Liver (tissue), 9 donors: ENCODE data around the gene VPS35. TPM values are rescaled to one million over a fixed set of nuclear protein-coding genes. Genes with fewer than 3 reads are reported as not detected.

Experiments
- DNase-seq: peaks from one replicate; pipeline ENCODE4 v3.0.0-alpha.2; 2017; ENCODE audit warnings: low spot score
- H3K27ac ChIP-seq, 2 donors: one replicate each; pipeline ENCODE4 v1.7.0; 2013; ENCODE audit warnings: inconsistent platforms in 2 of 2, low read length in 2 of 2, control low read depth in 1 of 2, low read depth in 1 of 2, mild to moderate bottlenecking in 1 of 2
- H3K27me3 ChIP-seq, 4 donors: one replicate each; pipeline versions ENCODE4 v1.6.1 to v1.7.0; 2013; ENCODE audit warnings: low read length in 3 of 4, inconsistent platforms in 1 of 4, mild to moderate bottlenecking in 1 of 4, moderate library complexity in 1 of 4; ENCODE audit not compliant: control insufficient read depth in 4 of 4, insufficient read depth in 4 of 4
- H3K36me3 ChIP-seq, 4 donors: one replicate each; pipeline versions ENCODE4 v1.6.1 to v1.7.0; 2013; ENCODE audit warnings: low read length in 3 of 4, mild to moderate bottlenecking in 3 of 4, low read depth in 1 of 4, moderate library complexity in 1 of 4; ENCODE audit not compliant: control insufficient read depth in 4 of 4, insufficient read depth in 3 of 4
- H3K4me1 ChIP-seq, 4 donors: one replicate each; pipeline versions ENCODE4 v1.6.1 to v1.7.0; 2013; ENCODE audit warnings: low read length in 3 of 4, mild to moderate bottlenecking in 3 of 4, moderate library complexity in 1 of 4; ENCODE audit not compliant: control insufficient read depth in 4 of 4, insufficient read depth in 4 of 4
- H3K4me3 ChIP-seq, 3 donors: one replicate each; pipeline versions ENCODE4 v1.6.1 to v1.7.0; 2013; ENCODE audit warnings: low read length in 3 of 3, control low read depth in 1 of 3, low read depth in 1 of 3, mild to moderate bottlenecking in 1 of 3
- H3K9ac ChIP-seq, 2 donors: one replicate each; pipeline ENCODE4 v1.7.0; 2013; ENCODE audit warnings: low read length in 2 of 2, mild to moderate bottlenecking in 2 of 2, moderate library complexity in 2 of 2, control low read depth in 1 of 2, low read depth in 1 of 2
- H3K9me3 ChIP-seq, 4 donors: one replicate each; pipeline versions ENCODE4 v1.6.1 to v1.7.0; 2013; ENCODE audit warnings: low read length in 3 of 4; ENCODE audit not compliant: control insufficient read depth in 4 of 4
- CTCF ChIP-seq: fragments of 150-350 bp; IDR thresholded peaks from 2 replicates; pipeline ENCODE4 v1.5.1; 2017; ENCODE audit warnings: improper control_type of control experiment, low read depth, low read length; ENCODE audit not compliant: missing input control
- EGR1 ChIP-seq, 2 donors: IDR thresholded peaks; 2 replicates each; pipeline ENCODE4 v1.6.1; 2016 to 2018; ENCODE audit warnings: antibody characterized with exemption in 2 of 2, low read depth in 2 of 2
- FOXA1 ChIP-seq: IDR thresholded peaks from 2 replicates; pipeline ENCODE4 v1.6.1; 2016; ENCODE audit warnings: antibody characterized with exemption
- FOXA2 ChIP-seq: IDR thresholded peaks from 2 replicates; pipeline ENCODE4 v1.6.1; 2016; ENCODE audit warnings: antibody characterized with exemption
- GABPA ChIP-seq, 2 donors: IDR thresholded peaks in 1 of 2; conservative IDR thresholded peaks in 1 of 2; 2 replicates each; pipeline ENCODE4 v1.6.1; 2016; ENCODE audit warnings: antibody characterized with exemption in 2 of 2, mild to moderate bottlenecking in 1 of 2, moderate library complexity in 1 of 2
- HNF4A ChIP-seq, 2 donors: conservative IDR thresholded peaks; 2 replicates each; pipeline ENCODE4 v1.6.1; 2016; ENCODE audit warnings: antibody characterized with exemption in 2 of 2, mild to moderate bottlenecking in 2 of 2
- HNF4G ChIP-seq: IDR thresholded peaks from 2 replicates; pipeline ENCODE4 v1.6.1; 2016; ENCODE audit warnings: antibody characterized with exemption
- JUND ChIP-seq, 2 donors: IDR thresholded peaks; 2 replicates each; pipeline ENCODE4 v1.6.1; 2016; ENCODE audit warnings: antibody characterized with exemption in 2 of 2
- NR2F2 ChIP-seq: IDR thresholded peaks from 2 replicates; pipeline ENCODE4 v1.6.1; 2016; ENCODE audit warnings: antibody characterized with exemption
- RAD21 ChIP-seq, 2 donors: IDR thresholded peaks; 2 replicates each; pipeline ENCODE4 v1.6.1; 2016; ENCODE audit warnings: antibody characterized with exemption in 2 of 2, mild to moderate bottlenecking in 2 of 2
- RXRA ChIP-seq, 2 donors: IDR thresholded peaks; 2 replicates each; pipeline ENCODE4 v1.6.1; 2017 to 2018; ENCODE audit warnings: antibody characterized with exemption in 2 of 2, mild to moderate bottlenecking in 1 of 2
- SP1 ChIP-seq: IDR thresholded peaks from 2 replicates; pipeline ENCODE4 v1.6.1; 2018; ENCODE audit warnings: antibody characterized with exemption, mild to moderate bottlenecking
- TAF1 ChIP-seq: conservative IDR thresholded peaks from 2 replicates; pipeline ENCODE4 v1.6.1; 2016; ENCODE audit warnings: antibody characterized with exemption, mild to moderate bottlenecking
- YY1 ChIP-seq: IDR thresholded peaks from 2 replicates; pipeline ENCODE4 v1.6.1; 2016; ENCODE audit warnings: antibody characterized with exemption, mild to moderate bottlenecking
- ZBTB33 ChIP-seq: IDR thresholded peaks from 2 replicates; pipeline ENCODE4 v1.6.1; 2016; ENCODE audit warnings: antibody characterized with exemption
- WGBS: extraction: QIAGEN DNeasy Blood & Tissue Kit; methylation state at CpG from one replicate; pipeline ENCODE4 v1.1.7; 2013; 5-methylcytosine and 5-hydroxymethylcytosine counted together
- polyA plus RNA-seq, 2 donors: library from polyadenylated mRNA; stranded (reverse) in 1 of 2; unstranded in 1 of 2; fragments of 200-250 nt in 1 of 2; fragments of >200 nt in 1 of 2; fragmentation: Nextera tagmentation in 1 of 2; extraction: Ambion mirVana in 1 of 2; gene quantifications; one replicate each; pipeline versions ENCODE4 v1.2.1 to v1.2.3, GENCODE V29; 2013 to 2015
- total RNA-seq, 2 donors: library from RNA; depleted of rRNA; stranded (reverse); fragments of >200 nt; gene quantifications; one replicate each; pipeline ENCODE4 v1.2.3, GENCODE V29; 2014
- TF ChIP-seq, protein P1 (sequence below): IDR thresholded peaks from 2 replicates; pipeline ENCODE4 v1.6.1; 2016; ENCODE audit warnings: antibody characterized with exemption
- TF ChIP-seq, protein P2 (sequence below): IDR thresholded peaks from 2 replicates; pipeline ENCODE4 v1.6.1; 2016; ENCODE audit warnings: antibody characterized with exemption, mild to moderate bottlenecking
- TF ChIP-seq, protein P3 (sequence below): IDR thresholded peaks from 2 replicates; pipeline ENCODE4 v1.6.1; 2016; ENCODE audit warnings: antibody characterized with exemption
- donor health status: healthy.
- donor health status: healthy.
- donor health status: healthy.
- donor health status: healthy.
- donor health status: healthy.

VPS35 gene
- total and polyA plus RNA-seq, 4 donors = 10.5 to 52.7 (median 23.6) TPM

DNA sequence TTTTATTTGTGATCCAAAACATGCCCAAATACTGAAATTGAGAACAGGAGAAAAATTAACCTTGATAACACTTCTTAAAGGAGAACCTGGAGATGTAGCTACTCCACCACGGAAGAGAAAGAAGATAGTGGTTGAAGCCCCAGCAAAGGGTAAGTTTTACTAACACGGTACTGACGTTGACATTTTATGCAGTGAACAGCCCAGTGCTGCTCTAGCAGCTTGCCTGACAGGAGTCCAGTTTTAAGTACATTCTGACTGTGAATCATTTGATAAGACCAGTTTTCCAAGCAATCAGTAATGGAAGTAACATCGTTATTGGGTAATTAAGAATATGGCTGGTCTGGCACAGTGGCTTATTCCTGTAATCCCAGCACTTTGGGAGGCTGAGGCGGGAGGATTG, 7.0 kb upstream of the VPS35 start:
- Histone ChIP-seq H3K9me3 (no peaks in the 10 kb centered on the region), H3K4me1 (peaks cover 0 to 3% (median under 1%) of the 10 kb centered on the region in 4 donors), H3K27ac (no peak overlapping the region), H3K4me3 (no peak overlapping the region), H3K27me3 (no peaks in the 10 kb centered on the region), H3K9ac (no peak overlapping the region), H3K36me3 (no peaks in the 10 kb centered on the region)
- WGBS = 98% methylated on average over 5 of the region's 5 CpGs
- TF ChIP-seq YY1 = no peak
- TF ChIP-seq CTCF = no peak
- TF ChIP-seq EGR1 (IDR thresholded peaks at IDR 0.05; ENCODE audit: low read depth in 2 of 2) = no peak
- TF ChIP-seq GABPA (IDR thresholded peaks at IDR 0.05 in 1 of 2, conservative IDR thresholded peaks at IDR 0.05 in 1 of 2) = no peak
- TF ChIP-seq, protein P1, sequence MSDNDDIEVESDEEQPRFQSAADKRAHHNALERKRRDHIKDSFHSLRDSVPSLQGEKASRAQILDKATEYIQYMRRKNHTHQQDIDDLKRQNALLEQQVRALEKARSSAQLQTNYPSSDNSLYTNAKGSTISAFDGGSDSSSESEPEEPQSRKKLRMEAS = no peak
- TF ChIP-seq TAF1 = no peak
- no peak for TF ChIP-seq FOXA1
- TF ChIP-seq, protein P2, sequence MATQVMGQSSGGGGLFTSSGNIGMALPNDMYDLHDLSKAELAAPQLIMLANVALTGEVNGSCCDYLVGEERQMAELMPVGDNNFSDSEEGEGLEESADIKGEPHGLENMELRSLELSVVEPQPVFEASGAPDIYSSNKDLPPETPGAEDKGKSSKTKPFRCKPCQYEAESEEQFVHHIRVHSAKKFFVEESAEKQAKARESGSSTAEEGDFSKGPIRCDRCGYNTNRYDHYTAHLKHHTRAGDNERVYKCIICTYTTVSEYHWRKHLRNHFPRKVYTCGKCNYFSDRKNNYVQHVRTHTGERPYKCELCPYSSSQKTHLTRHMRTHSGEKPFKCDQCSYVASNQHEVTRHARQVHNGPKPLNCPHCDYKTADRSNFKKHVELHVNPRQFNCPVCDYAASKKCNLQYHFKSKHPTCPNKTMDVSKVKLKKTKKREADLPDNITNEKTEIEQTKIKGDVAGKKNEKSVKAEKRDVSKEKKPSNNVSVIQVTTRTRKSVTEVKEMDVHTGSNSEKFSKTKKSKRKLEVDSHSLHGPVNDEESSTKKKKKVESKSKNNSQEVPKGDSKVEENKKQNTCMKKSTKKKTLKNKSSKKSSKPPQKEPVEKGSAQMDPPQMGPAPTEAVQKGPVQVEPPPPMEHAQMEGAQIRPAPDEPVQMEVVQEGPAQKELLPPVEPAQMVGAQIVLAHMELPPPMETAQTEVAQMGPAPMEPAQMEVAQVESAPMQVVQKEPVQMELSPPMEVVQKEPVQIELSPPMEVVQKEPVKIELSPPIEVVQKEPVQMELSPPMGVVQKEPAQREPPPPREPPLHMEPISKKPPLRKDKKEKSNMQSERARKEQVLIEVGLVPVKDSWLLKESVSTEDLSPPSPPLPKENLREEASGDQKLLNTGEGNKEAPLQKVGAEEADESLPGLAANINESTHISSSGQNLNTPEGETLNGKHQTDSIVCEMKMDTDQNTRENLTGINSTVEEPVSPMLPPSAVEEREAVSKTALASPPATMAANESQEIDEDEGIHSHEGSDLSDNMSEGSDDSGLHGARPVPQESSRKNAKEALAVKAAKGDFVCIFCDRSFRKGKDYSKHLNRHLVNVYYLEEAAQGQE = no peak
- no peak for TF ChIP-seq JUND (IDR thresholded peaks at IDR 0.05)
- TF ChIP-seq HNF4G = no peak
- no peak for TF ChIP-seq SP1
- TF ChIP-seq NR2F2 = no peak
- TF ChIP-seq ZBTB33 = no peak
- no peak for TF ChIP-seq RAD21 (IDR thresholded peaks at IDR 0.05)
- TF ChIP-seq, protein P3, sequence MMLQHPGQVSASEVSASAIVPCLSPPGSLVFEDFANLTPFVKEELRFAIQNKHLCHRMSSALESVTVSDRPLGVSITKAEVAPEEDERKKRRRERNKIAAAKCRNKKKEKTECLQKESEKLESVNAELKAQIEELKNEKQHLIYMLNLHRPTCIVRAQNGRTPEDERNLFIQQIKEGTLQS = no peak
- TF ChIP-seq FOXA2 = no peak
- TF ChIP-seq HNF4A (conservative IDR thresholded peaks at IDR 0.05) = no peak
- no peak for TF ChIP-seq RXRA (IDR thresholded peaks at IDR 0.05)
- no peak for DNase-seq
